Measurements from ENCODE around the gene CFAP47. TPM values are rescaled to one million over a fixed set of nuclear protein-coding genes. Genes with fewer than 3 reads are reported as not detected.

The CFAP47 gene
- total and polyA plus RNA-seq, 2 of the 8 experiments (the other 6 are each of a cell fraction or from before 2014, with no cell fraction given): 0.04 TPM; not detected in 1

GRCh38 chrX:36266155-36266554 lies 346.6 kb downstream of the CFAP47 start:
- CTCF ChIA-PET (ENCODE audit: partially characterized antibody): no interaction called here
- Histone ChIP-seq H3K9me3 (ENCODE audit: insufficient read depth in 2 of 2, low read depth in 1 of 2, low read length in 1 of 2) (no peaks in the 10 kb centered on the region), H2AK5ac (ENCODE audit: low read depth, low read length) (no peak overlapping the region), H3K27ac (ENCODE audit: low read depth, low read length) (no peak overlapping the region), H3K4me2 (ENCODE audit: insufficient read depth in 1 of 2, low read depth in 2 of 2, low read length in 2 of 2) (no peak overlapping the region), H2AFZ (ENCODE audit: low read length) (no peak overlapping the region), H3K79me1 (ENCODE audit: low read depth, low read length) (no peaks in the 10 kb centered on the region), H3K9ac (replicated peaks in 1 of 4; ENCODE audit: extremely low read depth in 1 of 4, low read depth in 3 of 4, low read length in 3 of 4) (no peak overlapping the region), H4K8ac (ENCODE audit: extremely low read depth, insufficient read depth, low read length) (no peak overlapping the region; the same call in 1 of the 2 replicates), H3K23me2 (ENCODE audit: low read depth, low read length) (no peaks in the 10 kb centered on the region), H3K4me1 (replicated peaks in 1 of 4; ENCODE audit: control insufficient read depth in 3 of 4, insufficient read depth in 4 of 4, low read length in 3 of 4) (no peaks in the 10 kb centered on the region), H4K5ac (ENCODE audit: insufficient read length, low read depth, low read length) (no peak overlapping the region), H4K91ac (replicated peaks; ENCODE audit: insufficient read length, low read length) (no peak overlapping the region), H3K36me3 (ENCODE audit: control insufficient read depth in 2 of 4, insufficient read depth in 4 of 4, low read length in 3 of 4) (no peaks in the 10 kb centered on the region), H3K18ac (ENCODE audit: extremely low read depth, low read length) (no peak overlapping the region), H3K23ac (ENCODE audit: insufficient read length) (no peak overlapping the region), H2BK120ac (replicated peaks; ENCODE audit: low read depth, low read length) (no peak overlapping the region), H4K20me1 (replicated peaks in 1 of 2; ENCODE audit: control insufficient read depth in 1 of 2, insufficient read depth in 2 of 2, low read length in 2 of 2) (no peaks in the 10 kb centered on the region), H2BK20ac (ENCODE audit: low read length) (no peak overlapping the region), H2BK12ac (ENCODE audit: low read depth, low read length) (no peak overlapping the region), H2BK5ac (ENCODE audit: low read depth, low read length) (no peak overlapping the region), H3K79me2 (ENCODE audit: control insufficient read depth in 1 of 2, insufficient read depth in 2 of 2, low read length in 2 of 2) (no peaks in the 10 kb centered on the region), H2BK15ac (ENCODE audit: low read length) (no peak overlapping the region), H3K27me3 (replicated peaks in 1 of 4; ENCODE audit: control insufficient read depth in 3 of 4, extremely low read depth in 1 of 4, insufficient read depth in 3 of 4, low read length in 3 of 4) (no peaks in the 10 kb centered on the region), H3K14ac (ENCODE audit: insufficient read length) (no peak overlapping the region), H3K4ac (replicated peaks; ENCODE audit: insufficient read length, low read depth, low read length) (no peak overlapping the region), H3K56ac (replicated peaks; ENCODE audit: insufficient read length, low read depth, low read length) (no peak overlapping the region), H3K4me3 (ENCODE audit: extremely low read depth in 1 of 4, insufficient read depth in 2 of 4, low read depth in 3 of 4, low read length in 4 of 4) (no peak overlapping the region)
- POLR2A ChIA-PET (ENCODE audit: partially characterized antibody): no interaction called here
- TF ChIP-seq RNF2 (IDR thresholded peaks at IDR 0.05; ENCODE audit: borderline replicate concordance, low read depth, low read length, missing control alignments, poor library complexity, severe bottlenecking) (no peak), PHF8 (conservative IDR thresholded peaks at IDR 0.05; ENCODE audit: low read depth, low read length) (no peak), RXRA (IDR thresholded peaks at IDR 0.05; ENCODE audit: insufficient read depth, low read depth, low read length) (no peak), CHD2 (IDR thresholded peaks at IDR 0.05; ENCODE audit: low read length) (no peak), EP300 (IDR thresholded peaks at IDR 0.05; ENCODE audit: borderline replicate concordance in 1 of 2, low read depth in 2 of 2, low read length in 2 of 2) (no peak), MAFK (IDR thresholded peaks at IDR 0.05; ENCODE audit: low read depth, low read length) (no peak), TAF7 (optimal IDR thresholded peaks at IDR 0.05; ENCODE audit: borderline replicate concordance, low read depth, low read length) (no peak), ATF3 (IDR thresholded peaks at IDR 0.05; ENCODE audit: insufficient read depth, low read depth, low read length) (no peak), JUN (IDR thresholded peaks at IDR 0.05; ENCODE audit: low read depth, low read length) (no peak)
- DNase-seq (ENCODE audit: low read depth in 1 of 2, low spot score in 2 of 2) (no peak), FAIRE-seq (no peak)
- 100% methylated on average over 3 of the region's 5 CpGs; no CpG with 5 or more reads in 1 of the 2 experiments for WGBS, 2 experiments (ENCODE audit: extremely low coverage in 1 of 2, insufficient coverage in 1 of 2, insufficient read length in 1 of 2, insufficient replicate concordance in 2 of 2, low coverage in 1 of 2, low lambda C conversion rate in 2 of 2, missing lambda C conversion rate in 1 of 2)

All from H1 (cell line).